Measurements from ENCODE around the gene PCK2. TPM values are rescaled to one million over a fixed set of nuclear protein-coding genes. Genes with fewer than 3 reads are reported as not detected.

PCK2 gene
- total and polyA plus RNA-seq, 2 of the 13 experiments (the other 11 are each of a cell fraction or from before 2014, with no cell fraction given) = 129 to 272 TPM

DNA sequence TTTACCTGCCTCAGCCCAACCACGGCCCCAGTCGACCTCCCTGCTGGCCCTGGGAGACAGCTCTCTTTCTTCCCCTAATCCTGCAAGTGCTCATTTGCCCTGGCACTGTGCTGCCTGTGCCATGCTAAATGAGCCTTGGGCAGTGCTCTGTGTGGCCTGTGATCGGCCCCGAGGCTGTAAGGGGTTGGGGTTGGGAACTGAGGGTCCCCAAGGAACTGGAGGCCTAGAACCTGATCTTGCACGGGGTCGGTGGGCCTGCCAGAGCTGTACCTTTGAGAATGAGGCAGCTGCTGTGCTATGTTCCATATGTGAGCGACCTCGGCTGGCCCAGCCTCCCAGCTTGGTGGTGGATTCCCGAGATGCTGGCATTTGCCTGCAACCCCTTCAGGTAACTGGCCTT, 56.0 kb downstream of the PCK2 start:
- Histone ChIP-seq H2AFZ (ENCODE audit: low read length) (no peak overlapping the region), H3K27me3 (ENCODE audit: control insufficient read depth in 1 of 2, insufficient read depth in 2 of 2, low read length in 2 of 2) (peaks cover 0 to 3% of the 10 kb centered on the region in 2 experiments; a peak in 1 of 5 replicates), H3K9me3 (ENCODE audit: low read length) (no peaks in the 10 kb centered on the region), H3K36me3 (replicated peaks in 1 of 2; ENCODE audit: control insufficient read depth in 1 of 2, insufficient read depth in 2 of 2, low read length in 2 of 2) (peaks cover 36 to 44% of the 10 kb centered on the region in 2 experiments), H3K9ac (ENCODE audit: insufficient read depth, low read depth, low read length) (no peak overlapping the region), H3K4me3 (replicated peaks in 1 of 3; ENCODE audit: insufficient read depth in 1 of 3, low read depth in 2 of 3, low read length in 3 of 3) (no peak overlapping the region), H3K4me1 (ENCODE audit: insufficient read depth, low read length) (peaks cover 31% of the 10 kb centered on the region), H3K27ac (ENCODE audit: extremely low read length, insufficient read depth, low read length) (no peak overlapping the region), H4K20me1 (ENCODE audit: insufficient read depth, low read length) (peaks cover 7% of the 10 kb centered on the region), H3K79me2 (ENCODE audit: insufficient read depth, low read length) (peaks cover 34% of the 10 kb centered on the region), H3K4me2 (ENCODE audit: low read depth, low read length) (no peak overlapping the region)
- in situ Hi-C loops (cut with HindIII; ENCODE audit: extremely low pct_ligation_motif_present, low pct_unique_long_range_greater_than_20kb) = no loop called here
- FAIRE-seq (no peak), DNase-seq (ENCODE audit: low spot score) (no peak), ATAC-seq (no peak)
- 96% methylated on average over 9 of the region's 9 CpGs for WGBS (ENCODE audit: low lambda C conversion rate)
- TF ChIP-seq ZFP41 (CRISPR knock-in tag; IDR thresholded peaks at IDR 0.05; ENCODE audit: borderline replicate concordance) (no peak), ZNF768 (CRISPR knock-in tag; IDR thresholded peaks at IDR 0.05) (peak; percentile 27; the same call in 1 of the 2 replicates), NCOA1 (CRISPR knock-in tag; IDR thresholded peaks at IDR 0.05) (no peak), XBP1 (CRISPR knock-in tag; IDR thresholded peaks at IDR 0.05) (no peak), DNMT3B (CRISPR knock-in tag; conservative IDR thresholded peaks at IDR 0.05) (no peak), HCFC1 (IDR thresholded peaks at IDR 0.05; ENCODE audit: low read depth, low read length) (peak; percentile 9; the same call in 1 of the 2 replicates), ZNF883 (CRISPR knock-in tag; IDR thresholded peaks at IDR 0.05; ENCODE audit: not compliant biosample characterization) (no peak), ZNF296 (CRISPR knock-in tag; conservative IDR thresholded peaks at IDR 0.05) (no peak), SP140L (CRISPR knock-in tag; IDR thresholded peaks at IDR 0.05; ENCODE audit: borderline replicate concordance) (no peak), CHD2 (IDR thresholded peaks at IDR 0.05; ENCODE audit: low read depth, low read length) (0 out of 2 replicates have a peak, but pooled peaks have one; percentile 25), RORA (CRISPR knock-in tag; IDR thresholded peaks at IDR 0.05) (no peak), GTF2F1 (IDR thresholded peaks at IDR 0.05; ENCODE audit: low read length) (no peak), MBNL3 (CRISPR knock-in tag; conservative IDR thresholded peaks at IDR 0.05) (no peak), ZNF333 (CRISPR knock-in tag; IDR thresholded peaks at IDR 0.05; ENCODE audit: borderline replicate concordance) (no peak; the same call in 1 of the 2 replicates), RBFOX2 (IDR thresholded peaks at IDR 0.05; ENCODE audit: low read depth, low read length) (0 out of 2 replicates have a peak, but pooled peaks have one; percentile 17), KAT2B (IDR thresholded peaks at IDR 0.05; ENCODE audit: borderline replicate concordance, low read depth, low read length) (no peak), AGO2 (optimal IDR thresholded peaks at IDR 0.05; ENCODE audit: low read depth, low read length) (peak; percentile 65)
- TF ChIP-seq, protein P1, sequence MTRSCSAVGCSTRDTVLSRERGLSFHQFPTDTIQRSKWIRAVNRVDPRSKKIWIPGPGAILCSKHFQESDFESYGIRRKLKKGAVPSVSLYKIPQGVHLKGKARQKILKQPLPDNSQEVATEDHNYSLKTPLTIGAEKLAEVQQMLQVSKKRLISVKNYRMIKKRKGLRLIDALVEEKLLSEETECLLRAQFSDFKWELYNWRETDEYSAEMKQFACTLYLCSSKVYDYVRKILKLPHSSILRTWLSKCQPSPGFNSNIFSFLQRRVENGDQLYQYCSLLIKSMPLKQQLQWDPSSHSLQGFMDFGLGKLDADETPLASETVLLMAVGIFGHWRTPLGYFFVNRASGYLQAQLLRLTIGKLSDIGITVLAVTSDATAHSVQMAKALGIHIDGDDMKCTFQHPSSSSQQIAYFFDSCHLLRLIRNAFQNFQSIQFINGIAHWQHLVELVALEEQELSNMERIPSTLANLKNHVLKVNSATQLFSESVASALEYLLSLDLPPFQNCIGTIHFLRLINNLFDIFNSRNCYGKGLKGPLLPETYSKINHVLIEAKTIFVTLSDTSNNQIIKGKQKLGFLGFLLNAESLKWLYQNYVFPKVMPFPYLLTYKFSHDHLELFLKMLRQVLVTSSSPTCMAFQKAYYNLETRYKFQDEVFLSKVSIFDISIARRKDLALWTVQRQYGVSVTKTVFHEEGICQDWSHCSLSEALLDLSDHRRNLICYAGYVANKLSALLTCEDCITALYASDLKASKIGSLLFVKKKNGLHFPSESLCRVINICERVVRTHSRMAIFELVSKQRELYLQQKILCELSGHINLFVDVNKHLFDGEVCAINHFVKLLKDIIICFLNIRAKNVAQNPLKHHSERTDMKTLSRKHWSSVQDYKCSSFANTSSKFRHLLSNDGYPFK (CRISPR knock-in tag; IDR thresholded peaks at IDR 0.05; ENCODE audit: borderline replicate concordance) = 0 out of 2 replicates have a peak, but pooled peaks have one; percentile 10
- TF ChIP-seq, protein P2, sequence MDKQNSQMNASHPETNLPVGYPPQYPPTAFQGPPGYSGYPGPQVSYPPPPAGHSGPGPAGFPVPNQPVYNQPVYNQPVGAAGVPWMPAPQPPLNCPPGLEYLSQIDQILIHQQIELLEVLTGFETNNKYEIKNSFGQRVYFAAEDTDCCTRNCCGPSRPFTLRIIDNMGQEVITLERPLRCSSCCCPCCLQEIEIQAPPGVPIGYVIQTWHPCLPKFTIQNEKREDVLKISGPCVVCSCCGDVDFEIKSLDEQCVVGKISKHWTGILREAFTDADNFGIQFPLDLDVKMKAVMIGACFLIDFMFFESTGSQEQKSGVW (CRISPR knock-in tag; IDR thresholded peaks at IDR 0.05; ENCODE audit: borderline replicate concordance) = no peak
- CTCF ChIA-PET (ENCODE audit: low intra/inter-chr PET ratio, low total read pairs) = no interaction called here
- intact Hi-C loops (cut with micrococcal nuclease; ENCODE audit: unreplicated experiment) = no loop called here
- no TSS peak for BruUV-seq (replicated peaks)
- POLR2A ChIA-PET = interaction anchor here (1.0 to 8.5 kb wide), 4 partner anchors 9 to 55 kb away, joined by 3 to 233 read pairs (median 102); partner anchors contain the start of genes DCAF11, EMC9, IRF9 and NRL
